ENCODE measurements around the gene CNNM2.
"Not testable (repeated sequence)": the region's sequence is repeated elsewhere in the genome, so short reads cannot be mapped to it uniquely, and the experiment has no call there.

Gene CNNM2

DNA sequence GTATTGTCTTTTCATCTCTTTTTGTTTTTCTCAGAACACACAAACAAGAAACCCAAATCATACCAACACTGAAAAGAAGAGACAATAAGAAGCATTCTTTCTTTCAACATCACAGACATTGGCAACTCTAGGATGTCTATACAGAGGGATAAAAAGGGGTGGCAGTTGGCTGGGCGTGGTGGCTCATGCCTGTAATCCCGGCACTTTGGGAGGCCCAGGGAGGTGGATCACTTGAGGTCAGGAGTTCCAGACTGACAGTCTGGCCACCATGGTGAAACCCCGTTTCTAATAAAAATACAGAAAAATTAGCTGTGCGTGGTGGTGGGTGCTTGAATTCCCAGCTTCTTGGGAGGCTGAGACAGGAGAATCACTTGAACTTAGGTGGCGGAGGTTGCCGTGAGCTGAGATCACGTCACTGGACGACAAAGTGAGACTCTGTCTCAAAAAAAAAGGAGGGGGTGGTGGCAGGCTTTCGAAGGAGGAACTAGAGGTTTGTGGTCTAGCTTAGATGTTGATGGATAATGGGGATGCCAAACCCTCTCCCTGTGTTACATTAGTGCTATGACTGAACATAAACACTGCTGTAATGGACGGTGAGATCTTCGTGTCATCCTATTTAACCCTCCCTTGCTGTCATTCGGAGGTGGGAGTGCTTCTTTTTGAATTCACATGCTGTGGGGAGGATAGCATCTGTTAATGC is 9.4 kb downstream of the CNNM2 start:
- DNase-seq, result no peak

DNA sequence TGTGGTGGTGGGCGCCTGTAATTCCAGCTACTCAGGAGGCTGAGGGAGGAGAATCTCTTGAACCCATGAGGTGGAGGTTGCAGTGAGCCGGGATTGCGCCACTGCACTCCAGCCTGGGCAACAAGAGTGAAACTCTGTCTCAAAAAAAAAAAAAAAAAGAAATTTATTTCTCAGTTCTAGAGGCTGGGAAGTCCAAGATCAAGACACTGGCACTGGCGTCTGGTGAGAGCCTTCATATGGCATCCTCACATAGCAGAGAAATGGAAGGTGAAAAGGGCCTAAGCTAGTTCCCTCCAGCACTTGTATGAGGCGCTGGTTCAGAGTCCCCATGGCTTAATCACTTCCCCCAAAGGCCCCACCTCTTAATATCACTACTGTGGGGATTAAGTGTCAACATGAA is 10.3 kb downstream of the CNNM2 start:
- DNase-seq, result not testable (repeated sequence)

DNA sequence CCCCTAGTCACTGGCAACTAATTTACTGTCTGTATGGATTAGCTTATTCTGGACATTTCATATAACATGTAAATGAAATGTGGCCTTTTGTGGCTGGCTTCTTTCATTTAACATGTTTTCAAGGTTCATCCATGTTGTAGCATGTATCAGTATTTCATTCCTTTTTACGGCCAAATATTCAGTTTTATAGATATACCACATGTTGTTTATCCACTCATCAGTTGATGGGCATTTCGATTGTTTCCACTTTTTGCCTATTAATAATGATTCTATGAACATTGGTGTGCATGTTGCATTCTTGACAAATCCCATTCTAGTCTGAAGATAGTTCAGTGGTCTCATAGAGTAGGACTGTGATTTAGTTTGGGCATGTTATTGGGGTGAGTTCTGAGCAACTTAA is 12.6 kb downstream of the CNNM2 start:
- no peak for DNase-seq

GRCh38 chr10:102931643-102932042 is 13.5 kb downstream of the CNNM2 start:
- no peak for DNase-seq

DNA sequence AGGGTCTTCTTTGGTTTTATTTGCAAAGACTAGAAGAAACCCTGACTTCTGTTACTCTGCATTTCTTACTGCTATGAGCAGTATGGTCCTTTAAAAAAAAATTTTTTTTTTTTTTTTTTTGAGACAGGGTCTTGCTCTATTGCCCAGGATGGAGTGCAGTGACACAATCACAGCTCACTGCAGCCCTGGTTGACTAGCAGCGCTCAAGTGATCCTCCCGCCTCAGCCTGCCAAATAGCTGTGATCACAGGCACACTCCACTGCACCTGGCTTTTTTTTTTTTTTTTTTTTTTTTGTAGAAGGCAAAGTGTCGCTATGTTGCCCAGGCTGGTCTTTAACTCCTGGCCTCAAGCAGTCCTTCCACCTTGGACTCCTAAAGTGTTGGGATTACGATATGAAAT is 17.4 kb downstream of the CNNM2 start:
- DNase-seq, result no peak

DNA sequence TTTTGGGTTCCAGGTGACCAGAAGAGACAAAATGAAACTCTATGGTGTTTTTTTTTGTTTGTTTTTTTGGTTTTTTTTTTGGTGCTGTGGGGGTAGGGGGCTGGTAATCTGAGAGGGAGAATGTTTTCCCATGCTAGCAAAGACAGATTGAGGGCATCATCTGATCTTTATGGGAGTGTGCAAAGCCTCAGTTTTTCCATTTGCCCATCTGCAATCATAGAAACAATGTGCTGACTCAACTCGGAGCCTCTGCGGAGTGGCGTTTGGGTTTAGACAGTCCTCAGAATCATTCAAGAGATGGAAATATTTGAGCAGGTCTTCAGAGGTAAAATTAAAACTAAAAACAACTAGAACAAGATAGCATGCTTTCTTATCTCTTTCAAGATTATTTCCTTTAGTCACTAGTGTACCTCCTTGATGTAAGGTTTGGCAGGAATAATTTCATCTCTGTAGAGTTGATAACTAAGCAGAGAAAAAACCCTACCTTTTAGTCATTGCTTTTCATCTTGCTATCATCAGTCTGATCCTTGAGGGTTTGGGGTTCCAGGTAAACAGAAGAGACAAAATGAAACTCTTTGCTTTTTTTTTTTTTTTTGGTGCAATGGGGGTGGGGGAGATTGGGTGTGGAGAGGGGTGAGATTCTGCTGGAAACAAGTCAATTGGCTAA is 18.0 kb downstream of the CNNM2 start:
- DNase-seq, result no peak

- DNase-seq, result no peak
These were observed 23.3 kb downstream of the CNNM2 start for GRCh38 chr10:102941401-102941800.

DNA sequence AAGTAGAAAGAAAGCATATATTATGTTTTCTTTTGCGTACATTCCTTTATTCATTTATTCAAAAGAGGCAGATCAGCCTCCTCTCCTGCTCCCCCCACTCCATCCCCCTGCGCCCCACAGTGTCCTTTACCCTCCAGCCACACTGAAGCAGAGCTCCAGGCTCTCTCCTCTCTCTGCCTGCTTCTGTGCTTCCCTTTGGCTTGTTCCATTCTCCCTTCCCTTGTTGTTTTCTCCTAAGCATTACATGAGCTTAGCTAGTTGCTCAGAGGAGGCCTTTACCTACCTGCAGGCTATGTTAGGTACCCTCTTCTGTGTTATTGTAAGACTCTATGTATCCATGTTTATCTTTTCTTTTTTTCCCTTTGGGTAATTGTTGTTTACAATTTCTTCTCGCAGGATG is 27.4 kb downstream of the CNNM2 start:
- no peak for DNase-seq

DNA sequence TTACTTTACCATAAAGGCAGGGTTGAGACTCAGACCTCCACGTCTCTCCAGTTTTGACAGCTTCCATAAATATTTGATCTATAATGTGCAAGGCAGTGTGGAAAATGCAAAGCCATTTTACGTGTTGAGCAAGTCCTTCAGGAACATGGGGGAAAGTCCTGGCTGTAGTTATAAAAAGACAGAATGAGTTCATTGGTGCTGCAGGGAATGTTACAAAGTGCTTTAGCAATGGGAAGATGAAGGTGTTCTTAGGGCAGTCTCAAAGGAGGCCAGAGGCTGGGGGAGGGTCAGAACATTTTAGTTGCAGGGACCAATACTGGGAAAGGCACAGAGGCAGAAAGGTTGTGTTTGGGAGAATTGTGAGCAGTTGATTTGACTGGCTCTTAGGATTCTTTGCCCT is 27.9 kb downstream of the CNNM2 start:
- no peak for DNase-seq

DNA sequence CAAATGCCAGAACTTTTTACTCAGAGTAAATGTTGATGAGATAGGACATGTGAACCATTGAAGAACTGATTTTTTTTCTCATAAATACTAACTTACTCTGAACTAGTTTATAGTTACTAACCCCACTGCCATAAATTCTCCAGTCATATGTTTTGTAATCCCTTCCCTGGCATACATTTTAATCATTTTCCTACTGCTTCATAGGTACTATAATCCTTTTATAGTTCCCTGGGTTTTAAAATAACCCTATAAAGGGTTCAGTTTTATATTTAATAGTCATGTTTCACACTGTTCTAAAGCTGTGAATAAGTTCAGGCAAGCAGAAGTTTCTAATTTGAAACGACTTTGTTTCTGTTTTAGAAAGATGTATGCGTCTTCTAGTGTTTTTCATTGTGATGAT is 28.9 kb downstream of the CNNM2 start:
- no peak for DNase-seq

DNA sequence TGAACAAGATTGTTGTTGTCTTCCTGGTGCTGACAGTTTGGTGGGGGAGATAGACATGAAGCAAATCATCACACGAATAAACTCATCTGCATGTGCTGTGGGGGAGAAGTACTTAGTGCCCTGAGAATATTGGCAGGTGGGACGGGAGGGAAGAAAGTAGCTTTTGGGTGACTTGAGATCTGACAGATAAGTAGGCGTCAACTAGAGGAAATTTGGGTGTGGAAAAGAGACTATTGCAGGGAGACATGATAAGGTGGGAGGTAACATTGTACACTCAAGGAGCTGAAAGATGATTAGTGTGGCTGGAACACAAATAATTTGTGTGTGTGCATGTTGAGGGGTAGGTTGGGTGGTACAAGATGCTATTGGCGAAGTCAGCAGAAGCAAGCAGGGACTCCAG is 30.1 kb downstream of the CNNM2 start:
- no peak for DNase-seq

- DNase-seq, result no peak
These were observed 30.7 kb downstream of the CNNM2 start for GRCh38 chr10:102948786-102949185.

DNA sequence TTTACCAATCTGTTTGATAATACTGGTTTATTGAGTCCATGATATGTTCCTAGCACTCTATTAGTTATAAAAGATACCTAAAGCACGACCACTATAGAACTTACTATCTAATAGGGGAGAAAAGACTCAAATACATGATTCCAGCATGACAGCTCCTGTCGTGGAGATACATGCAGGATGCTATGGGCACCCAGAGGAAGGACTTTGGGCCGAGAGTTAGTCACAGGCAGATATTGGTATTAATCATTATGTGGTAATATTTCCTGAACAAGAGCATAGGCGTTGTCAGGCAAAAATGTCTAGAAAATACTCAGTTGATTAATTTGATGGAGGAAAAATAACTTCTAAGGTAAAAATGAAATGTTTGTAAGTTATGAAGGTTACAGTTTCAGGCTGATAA is 31.8 kb downstream of the CNNM2 start:
- no peak for DNase-seq

- no peak for DNase-seq
These were observed 33.2 kb downstream of the CNNM2 start for GRCh38 chr10:102951316-102951715.

DNA sequence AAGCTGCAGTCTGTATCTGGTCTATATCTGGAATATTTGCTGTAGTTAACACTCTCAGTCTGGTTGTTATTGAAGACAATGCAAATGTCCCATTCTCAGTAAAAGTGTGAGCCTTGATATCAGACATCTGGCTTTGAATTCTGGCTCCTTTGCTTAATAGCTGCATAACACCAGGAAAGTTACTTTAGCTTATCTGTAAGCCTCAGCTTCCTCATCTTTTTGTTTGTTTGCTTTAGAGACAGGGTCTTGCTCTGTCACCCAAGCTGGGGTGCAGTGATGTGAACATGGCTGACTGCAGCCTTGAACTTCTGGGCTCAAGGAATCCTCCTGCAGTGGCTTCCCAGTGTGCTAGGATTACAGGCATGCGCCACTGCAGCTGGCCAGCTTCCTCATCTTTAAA is 41.3 kb downstream of the CNNM2 start:
- DNase-seq, result no peak

GRCh38 chr10:102960157-102960556 is 42.1 kb downstream of the CNNM2 start:
- DNase-seq, result no peak

GRCh38 chr10:102962267-102962666 is 44.2 kb downstream of the CNNM2 start:
- no peak for DNase-seq

DNA sequence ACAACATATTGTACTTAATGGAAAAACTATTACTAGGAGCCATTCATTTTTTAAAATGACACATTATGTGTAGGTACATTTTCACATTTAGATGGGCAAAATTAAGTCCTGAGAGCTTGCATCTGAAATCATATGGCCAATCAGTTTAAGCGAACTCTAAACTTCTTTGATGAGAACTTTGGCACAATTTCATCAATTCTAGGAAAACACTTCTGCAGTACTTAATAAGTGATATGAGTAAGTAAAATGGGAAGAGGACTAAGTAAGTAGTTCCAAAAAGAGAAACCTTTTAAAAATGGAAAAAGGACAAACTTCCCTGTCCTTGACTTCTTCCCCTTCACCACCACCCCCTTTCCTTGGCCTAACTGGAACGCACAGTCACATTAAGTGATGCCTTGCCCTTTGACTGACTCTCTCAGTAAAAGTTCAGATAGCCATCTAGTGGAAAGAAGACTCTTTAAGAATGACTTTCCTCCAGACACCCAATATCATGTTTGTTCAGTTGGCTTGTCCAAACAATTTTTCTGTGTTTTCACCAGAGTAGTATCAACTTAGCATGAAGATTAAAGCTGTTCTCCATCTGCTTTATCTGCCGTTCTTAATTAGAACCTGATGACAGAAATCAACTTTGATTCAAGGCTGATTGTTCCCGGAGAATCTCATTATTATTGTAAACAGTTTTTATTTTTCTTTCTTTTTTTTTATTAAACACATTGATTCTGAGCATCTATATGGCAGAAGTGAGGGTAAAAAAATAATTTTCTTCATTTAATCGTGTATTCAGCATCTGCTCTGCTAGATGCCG is 45.1 kb downstream of the CNNM2 start:
- DNase-seq, result no peak

- DNase-seq, result no peak
These were observed 45.6 kb downstream of the CNNM2 start for GRCh38 chr10:102963756-102964025.

DNA sequence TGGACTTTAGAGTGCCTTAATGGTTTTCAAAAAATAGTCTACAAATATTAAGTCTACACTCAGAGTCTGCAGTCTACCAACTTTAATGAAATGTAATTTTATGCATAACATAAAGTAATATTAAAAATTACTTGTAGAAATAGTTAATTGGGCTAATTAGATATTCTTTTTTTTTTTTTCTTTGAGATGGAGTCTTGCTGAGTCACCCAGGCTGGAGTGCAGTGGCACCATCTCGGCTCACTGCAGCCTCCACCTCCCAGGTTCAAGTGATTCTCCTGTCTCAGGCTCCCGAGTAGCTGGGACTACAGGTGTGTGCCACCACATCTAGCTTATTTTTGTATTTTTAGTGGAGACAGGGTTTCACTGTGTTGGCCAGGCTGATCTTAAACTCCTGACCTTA is 46.0 kb downstream of the CNNM2 start:
- not testable (repeated sequence) for DNase-seq

DNA sequence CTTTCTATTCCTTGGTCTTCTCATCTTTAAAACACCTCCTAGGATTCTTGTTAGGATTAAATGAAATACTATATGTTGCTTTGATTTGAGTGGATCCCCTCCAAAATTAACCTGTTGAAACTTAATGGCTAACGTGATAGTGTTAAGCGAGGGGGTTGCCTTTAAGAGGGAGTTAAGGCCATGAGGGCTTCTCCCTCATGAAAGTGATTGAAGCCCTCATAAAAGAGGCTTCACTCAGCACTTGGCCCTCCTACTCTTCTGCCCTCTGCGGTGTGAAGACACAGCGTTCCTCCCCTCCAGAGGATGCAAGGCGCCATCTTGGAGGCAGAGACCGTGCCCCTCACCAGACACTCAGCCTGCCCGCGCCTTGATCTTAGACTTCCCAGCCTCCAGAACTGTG is 46.6 kb downstream of the CNNM2 start:
- DNase-seq, result no peak

DNA sequence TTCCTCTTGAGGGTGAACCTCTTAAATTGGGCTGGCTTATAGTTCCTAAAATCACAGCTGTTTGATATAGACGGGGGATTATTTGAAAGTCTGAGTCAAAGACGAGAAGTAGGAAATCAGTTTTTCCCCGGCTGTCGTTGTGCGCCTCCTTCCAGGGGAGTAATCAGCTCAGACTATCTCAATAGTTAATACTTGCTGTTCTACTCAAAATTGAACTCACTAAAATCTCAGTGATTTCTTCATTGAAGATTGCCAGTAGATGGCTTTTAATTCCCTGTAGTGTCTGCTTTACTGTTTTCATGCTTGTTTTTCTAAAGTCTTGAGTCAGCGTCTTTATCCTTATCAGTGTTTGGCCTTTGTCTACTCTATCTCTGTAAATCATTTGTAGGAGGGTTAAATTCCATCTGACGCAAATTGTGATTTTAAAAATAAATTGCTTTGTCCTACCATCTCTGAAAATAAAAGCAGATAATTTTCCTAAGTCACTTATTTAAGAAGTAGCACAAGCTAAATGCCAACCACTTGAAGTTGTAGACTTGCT is 47.3 kb downstream of the CNNM2 start:
- DNase-seq, result no peak

- DNase-seq, result no peak
These were observed 49.0 kb downstream of the CNNM2 start for GRCh38 chr10:102967123-102967522.

All from activated gamma-delta T cell (primary cell).